ENCODE results near the gene CCL16. TPM values are rescaled to one million over a fixed set of nuclear protein-coding genes. Genes with fewer than 3 reads are reported as not detected.

CCL16 gene
- polyA plus RNA-seq, 1 donor (not counting 4 experiments of a cell fraction or from before 2014, with no cell fraction given), result not detected

- Histone ChIP-seq H3K9me1 (ENCODE audit: control insufficient read depth, extremely low read depth, insufficient read depth, low read length) (no peaks in the 10 kb centered on the region), H2AFZ (ENCODE audit: control insufficient read depth, low read length) (no peak overlapping the region), H3K79me2 (ENCODE audit: control insufficient read depth, insufficient read depth, low read length) (no peaks in the 10 kb centered on the region), H3K36me3 (ENCODE audit: control insufficient read depth in 2 of 2, extremely low read depth in 1 of 2, insufficient read depth in 2 of 2, low read length in 2 of 2) (no peaks in the 10 kb centered on the region), H3K9me3 (ENCODE audit: control insufficient read depth, low read depth, low read length) (no peaks in the 10 kb centered on the region), H3K4me3 (ENCODE audit: control insufficient read depth in 2 of 3, extremely low read depth in 1 of 3, insufficient read depth in 2 of 3, low read depth in 1 of 3, low read length in 3 of 3) (no peak overlapping the region), H3K27ac (ENCODE audit: control insufficient read depth, insufficient read depth, low read length) (no peak overlapping the region), H3K9ac (ENCODE audit: control insufficient read depth, extremely low read depth, insufficient read depth, low read length) (no peak overlapping the region), H3K4me1 (ENCODE audit: control insufficient read depth, extremely low read depth, insufficient read depth, low read length) (peaks cover 18% of the 10 kb centered on the region), H3K27me3 (ENCODE audit: control insufficient read depth, extremely low read depth, insufficient read depth, low read length) (no peaks in the 10 kb centered on the region), H3K4me2 (ENCODE audit: control insufficient read depth, extremely low read depth, insufficient read depth, low read depth, low read length) (no peak overlapping the region), H4K20me1 (ENCODE audit: control insufficient read depth, extremely low read depth, insufficient read depth, low read length) (no peaks in the 10 kb centered on the region)
- dilution Hi-C loops (cut with MboI; ENCODE audit: extremely low pct_ligation_motif_present, low sequenced_read_pairs), result no loop called here
- no peak for TF ChIP-seq CTCF (optimal IDR thresholded peaks at IDR 0.05 in 1 of 3, IDR thresholded peaks at IDR 0.05 in 1 of 3, conservative IDR thresholded peaks at IDR 0.05 in 1 of 3; ENCODE audit: extremely low read depth in 1 of 3, insufficient read depth in 2 of 3, low read length in 3 of 3)
- no peak for TF ChIP-seq EZH2 (IDR thresholded peaks at IDR 0.05; ENCODE audit: low read length)
- FAIRE-seq, result no peak
- no peak for DNase-seq (ENCODE audit: low read depth, low spot score)
These were observed 8.8 kb downstream of the CCL16 start for GRCh38 chr17:35972535-35972934.

- no peaks in the 10 kb centered on the region for H3K9me1 ChIP-seq (ENCODE audit: control insufficient read depth, extremely low read depth, insufficient read depth, low read length)
- FAIRE-seq, result no peak
- no peak overlapping the region for H2AFZ ChIP-seq (ENCODE audit: control insufficient read depth, low read length)
- no peaks in the 10 kb centered on the region for H3K36me3 ChIP-seq (ENCODE audit: control insufficient read depth in 2 of 2, extremely low read depth in 1 of 2, insufficient read depth in 2 of 2, low read length in 2 of 2)
- H3K27me3 ChIP-seq (ENCODE audit: control insufficient read depth, extremely low read depth, insufficient read depth, low read length), result no peaks in the 10 kb centered on the region
- H3K4me2 ChIP-seq (ENCODE audit: control insufficient read depth, extremely low read depth, insufficient read depth, low read depth, low read length), result no peak overlapping the region
- no peak for TF ChIP-seq EZH2 (IDR thresholded peaks at IDR 0.05; ENCODE audit: low read length)
- no peak for TF ChIP-seq CTCF (optimal IDR thresholded peaks at IDR 0.05 in 1 of 3, IDR thresholded peaks at IDR 0.05 in 1 of 3, conservative IDR thresholded peaks at IDR 0.05 in 1 of 3; ENCODE audit: extremely low read depth in 1 of 3, insufficient read depth in 2 of 3, low read length in 3 of 3)
- no peaks in the 10 kb centered on the region for H3K9me3 ChIP-seq (ENCODE audit: control insufficient read depth, low read depth, low read length)
- no peak overlapping the region for H3K4me3 ChIP-seq (ENCODE audit: control insufficient read depth in 2 of 3, extremely low read depth in 1 of 3, insufficient read depth in 2 of 3, low read depth in 1 of 3, low read length in 3 of 3)
- H3K27ac ChIP-seq (ENCODE audit: control insufficient read depth, insufficient read depth, low read length), result no peak overlapping the region
- H4K20me1 ChIP-seq (ENCODE audit: control insufficient read depth, extremely low read depth, insufficient read depth, low read length), result no peaks in the 10 kb centered on the region
- no peak for DNase-seq (ENCODE audit: low read depth, low spot score)
- no peaks in the 10 kb centered on the region for H3K79me2 ChIP-seq (ENCODE audit: control insufficient read depth, insufficient read depth, low read length)
- peaks cover 18% of the 10 kb centered on the region for H3K4me1 ChIP-seq (ENCODE audit: control insufficient read depth, extremely low read depth, insufficient read depth, low read length)
- H3K9ac ChIP-seq (ENCODE audit: control insufficient read depth, extremely low read depth, insufficient read depth, low read length), result no peak overlapping the region
- dilution Hi-C loops (cut with MboI; ENCODE audit: extremely low pct_ligation_motif_present, low sequenced_read_pairs), result no loop called here
These were observed 9.2 kb downstream of the CCL16 start for GRCh38 chr17:35972066-35972465.

Data from keratinocyte (primary cell).